Islet precursor cell (in vitro differentiated cells): ENCODE results near the gene KDM7A.
"Not testable (repeated sequence)": the region's sequence is repeated elsewhere in the genome, so short reads cannot be mapped to it uniquely, and the experiment has no call there.

ENCODE experiments used
- DNase-seq: peaks from one replicate; pipeline ENCODE4 v3.0.0-alpha.2; 2018

Gene KDM7A

GRCh38 chr7:140156460-140157080, 20.2 kb downstream of the KDM7A start:
- DNase-seq: peak; percentile 54

GRCh38 chr7:140155428-140155827, 21.4 kb downstream of the KDM7A start:
- DNase-seq: no peak

- DNase-seq: no peak
These were observed 23.1 kb downstream of the KDM7A start for GRCh38 chr7:140153666-140154161.

- DNase-seq: no peak
These were observed 30.2 kb downstream of the KDM7A start for GRCh38 chr7:140146574-140146973.

- DNase-seq: no peak
These were observed 31.1 kb downstream of the KDM7A start for GRCh38 chr7:140145709-140146108.

- DNase-seq: no peak
These were observed 32.0 kb downstream of the KDM7A start for GRCh38 chr7:140144821-140145220.

GRCh38 chr7:140143997-140144396, 32.8 kb downstream of the KDM7A start:
- DNase-seq: no peak

GRCh38 chr7:140142031-140142430, 34.8 kb downstream of the KDM7A start:
- DNase-seq: no peak

GRCh38 chr7:140141256-140141655, 35.5 kb downstream of the KDM7A start:
- DNase-seq: no peak

GRCh38 chr7:140137078-140137477, 39.7 kb downstream of the KDM7A start:
- DNase-seq: no peak

- DNase-seq: no peak
These were observed 40.7 kb downstream of the KDM7A start for GRCh38 chr7:140136073-140136472.

GRCh38 chr7:140134039-140134438, 42.7 kb downstream of the KDM7A start:
- no peak for DNase-seq

- no peak for DNase-seq
These were observed 49.2 kb downstream of the KDM7A start for GRCh38 chr7:140127360-140128127.

GRCh38 chr7:140126435-140127034, 50.2 kb downstream of the KDM7A start:
- no peak for DNase-seq

- DNase-seq: no peak
These were observed 53.8 kb downstream of the KDM7A start for GRCh38 chr7:140122965-140123364.

GRCh38 chr7:140121326-140121725, 55.5 kb downstream of the KDM7A start:
- DNase-seq: no peak

- DNase-seq: not testable (repeated sequence)
These were observed 62.0 kb downstream of the KDM7A start for GRCh38 chr7:140114817-140115216.

- not testable (repeated sequence) for DNase-seq
These were observed 68.0 kb downstream of the KDM7A start for GRCh38 chr7:140108777-140109176.

- no peak for DNase-seq
These were observed 80.3 kb downstream of the KDM7A start for GRCh38 chr7:140096459-140096858.

- no peak for DNase-seq
These were observed 83.4 kb downstream of the KDM7A start for GRCh38 chr7:140093375-140093774.

GRCh38 chr7:140085447-140085846, 91.3 kb downstream of the KDM7A start:
- no peak for DNase-seq

GRCh38 chr7:140084972-140085371, 91.8 kb downstream of the KDM7A start:
- no peak for DNase-seq

- DNase-seq: no peak
These were observed 92.6 kb downstream of the KDM7A start for GRCh38 chr7:140084142-140084655.

- DNase-seq: no peak
These were observed 94.0 kb downstream of the KDM7A start for GRCh38 chr7:140082770-140083169.
